Measurements from ENCODE around the gene FMNL2.
A peak's percentile ranks its signal among the peaks of the same experiment; 100 is the strongest.

DNA sequence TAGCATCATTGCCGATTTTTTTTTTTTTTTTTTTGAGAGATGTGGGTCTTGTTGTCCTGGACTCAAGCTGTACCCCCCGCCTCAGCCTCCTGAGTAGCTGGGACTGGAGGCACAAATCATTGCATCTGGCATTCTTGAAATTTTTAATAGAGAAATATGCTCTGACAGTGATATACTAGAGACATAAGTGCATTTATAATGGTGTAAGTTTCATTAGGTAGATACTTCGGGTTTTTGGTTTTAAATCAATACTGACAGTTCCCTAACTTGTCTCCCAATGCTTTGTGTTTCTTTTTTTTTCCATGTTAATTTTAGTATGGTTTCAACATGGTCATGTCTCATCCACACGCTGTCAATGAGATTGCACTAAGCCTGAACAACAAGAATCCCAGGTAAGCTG, 243.6 kb downstream of the FMNL2 start:
- TF ChIP-seq ZNF565 (CRISPR knock-in tag; conservative IDR thresholded peaks at IDR 0.05; ENCODE audit: low read depth) (no peak), ESRRG (CRISPR knock-in tag; IDR thresholded peaks at IDR 0.05) (no peak), ZFP3 (CRISPR knock-in tag; IDR thresholded peaks at IDR 0.05) (no peak), ZC3H10 (CRISPR knock-in tag; IDR thresholded peaks at IDR 0.05) (no peak), BACH2 (CRISPR knock-in tag; IDR thresholded peaks at IDR 0.05; ENCODE audit: borderline replicate concordance) (no peak), ISL1 (CRISPR knock-in tag; IDR thresholded peaks at IDR 0.05) (peak; percentile 92), TCF4 (CRISPR knock-in tag; IDR thresholded peaks at IDR 0.05; ENCODE audit: borderline replicate concordance) (no peak), RARB (CRISPR knock-in tag; IDR thresholded peaks at IDR 0.05) (no peak), PPARA (CRISPR knock-in tag; IDR thresholded peaks at IDR 0.05; ENCODE audit: borderline replicate concordance) (no peak)
- TF ChIP-seq, protein P1, sequence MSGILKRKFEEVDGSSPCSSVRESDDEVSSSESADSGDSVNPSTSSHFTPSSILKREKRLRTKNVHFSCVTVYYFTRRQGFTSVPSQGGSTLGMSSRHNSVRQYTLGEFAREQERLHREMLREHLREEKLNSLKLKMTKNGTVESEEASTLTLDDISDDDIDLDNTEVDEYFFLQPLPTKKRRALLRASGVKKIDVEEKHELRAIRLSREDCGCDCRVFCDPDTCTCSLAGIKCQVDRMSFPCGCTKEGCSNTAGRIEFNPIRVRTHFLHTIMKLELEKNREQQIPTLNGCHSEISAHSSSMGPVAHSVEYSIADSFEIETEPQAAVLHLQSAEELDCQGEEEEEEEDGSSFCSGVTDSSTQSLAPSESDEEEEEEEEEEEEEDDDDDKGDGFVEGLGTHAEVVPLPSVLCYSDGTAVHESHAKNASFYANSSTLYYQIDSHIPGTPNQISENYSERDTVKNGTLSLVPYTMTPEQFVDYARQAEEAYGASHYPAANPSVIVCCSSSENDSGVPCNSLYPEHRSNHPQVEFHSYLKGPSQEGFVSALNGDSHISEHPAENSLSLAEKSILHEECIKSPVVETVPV (CRISPR knock-in tag; IDR thresholded peaks at IDR 0.05), result no peak
- TF ChIP-seq, protein P2, sequence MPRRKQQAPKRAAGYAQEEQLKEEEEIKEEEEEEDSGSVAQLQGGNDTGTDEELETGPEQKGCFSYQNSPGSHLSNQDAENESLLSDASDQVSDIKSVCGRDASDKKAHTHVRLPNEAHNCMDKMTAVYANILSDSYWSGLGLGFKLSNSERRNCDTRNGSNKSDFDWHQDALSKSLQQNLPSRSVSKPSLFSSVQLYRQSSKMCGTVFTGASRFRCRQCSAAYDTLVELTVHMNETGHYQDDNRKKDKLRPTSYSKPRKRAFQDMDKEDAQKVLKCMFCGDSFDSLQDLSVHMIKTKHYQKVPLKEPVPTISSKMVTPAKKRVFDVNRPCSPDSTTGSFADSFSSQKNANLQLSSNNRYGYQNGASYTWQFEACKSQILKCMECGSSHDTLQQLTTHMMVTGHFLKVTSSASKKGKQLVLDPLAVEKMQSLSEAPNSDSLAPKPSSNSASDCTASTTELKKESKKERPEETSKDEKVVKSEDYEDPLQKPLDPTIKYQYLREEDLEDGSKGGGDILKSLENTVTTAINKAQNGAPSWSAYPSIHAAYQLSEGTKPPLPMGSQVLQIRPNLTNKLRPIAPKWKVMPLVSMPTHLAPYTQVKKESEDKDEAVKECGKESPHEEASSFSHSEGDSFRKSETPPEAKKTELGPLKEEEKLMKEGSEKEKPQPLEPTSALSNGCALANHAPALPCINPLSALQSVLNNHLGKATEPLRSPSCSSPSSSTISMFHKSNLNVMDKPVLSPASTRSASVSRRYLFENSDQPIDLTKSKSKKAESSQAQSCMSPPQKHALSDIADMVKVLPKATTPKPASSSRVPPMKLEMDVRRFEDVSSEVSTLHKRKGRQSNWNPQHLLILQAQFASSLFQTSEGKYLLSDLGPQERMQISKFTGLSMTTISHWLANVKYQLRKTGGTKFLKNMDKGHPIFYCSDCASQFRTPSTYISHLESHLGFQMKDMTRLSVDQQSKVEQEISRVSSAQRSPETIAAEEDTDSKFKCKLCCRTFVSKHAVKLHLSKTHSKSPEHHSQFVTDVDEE (CRISPR knock-in tag; IDR thresholded peaks at IDR 0.05), result no peak
- TF ChIP-seq, protein P3, sequence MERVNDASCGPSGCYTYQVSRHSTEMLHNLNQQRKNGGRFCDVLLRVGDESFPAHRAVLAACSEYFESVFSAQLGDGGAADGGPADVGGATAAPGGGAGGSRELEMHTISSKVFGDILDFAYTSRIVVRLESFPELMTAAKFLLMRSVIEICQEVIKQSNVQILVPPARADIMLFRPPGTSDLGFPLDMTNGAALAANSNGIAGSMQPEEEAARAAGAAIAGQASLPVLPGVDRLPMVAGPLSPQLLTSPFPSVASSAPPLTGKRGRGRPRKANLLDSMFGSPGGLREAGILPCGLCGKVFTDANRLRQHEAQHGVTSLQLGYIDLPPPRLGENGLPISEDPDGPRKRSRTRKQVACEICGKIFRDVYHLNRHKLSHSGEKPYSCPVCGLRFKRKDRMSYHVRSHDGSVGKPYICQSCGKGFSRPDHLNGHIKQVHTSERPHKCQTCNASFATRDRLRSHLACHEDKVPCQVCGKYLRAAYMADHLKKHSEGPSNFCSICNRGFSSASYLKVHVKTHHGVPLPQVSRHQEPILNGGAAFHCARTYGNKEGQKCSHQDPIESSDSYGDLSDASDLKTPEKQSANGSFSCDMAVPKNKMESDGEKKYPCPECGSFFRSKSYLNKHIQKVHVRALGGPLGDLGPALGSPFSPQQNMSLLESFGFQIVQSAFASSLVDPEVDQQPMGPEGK (CRISPR knock-in tag; IDR thresholded peaks at IDR 0.05; ENCODE audit: borderline replicate concordance), result no peak
- TF ChIP-seq, protein P4, sequence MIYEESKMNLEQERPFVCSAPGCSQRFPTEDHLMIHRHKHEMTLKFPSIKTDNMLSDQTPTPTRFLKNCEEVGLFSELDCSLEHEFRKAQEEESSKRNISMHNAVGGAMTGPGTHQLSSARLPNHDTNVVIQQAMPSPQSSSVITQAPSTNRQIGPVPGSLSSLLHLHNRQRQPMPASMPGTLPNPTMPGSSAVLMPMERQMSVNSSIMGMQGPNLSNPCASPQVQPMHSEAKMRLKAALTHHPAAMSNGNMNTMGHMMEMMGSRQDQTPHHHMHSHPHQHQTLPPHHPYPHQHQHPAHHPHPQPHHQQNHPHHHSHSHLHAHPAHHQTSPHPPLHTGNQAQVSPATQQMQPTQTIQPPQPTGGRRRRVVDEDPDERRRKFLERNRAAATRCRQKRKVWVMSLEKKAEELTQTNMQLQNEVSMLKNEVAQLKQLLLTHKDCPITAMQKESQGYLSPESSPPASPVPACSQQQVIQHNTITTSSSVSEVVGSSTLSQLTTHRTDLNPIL (CRISPR knock-in tag; IDR thresholded peaks at IDR 0.05; ENCODE audit: low read depth), result no peak
